Dermis blood vessel endothelial cell (primary cell): Measurements from ENCODE around the gene AREG. TPM values are rescaled to one million over a fixed set of nuclear protein-coding genes. Genes with fewer than 3 reads are reported as not detected.

Experiments used
- DNase-seq: peaks from one replicate; pipeline ENCODE4 v3.0.0; 2010
- total RNA-seq: library from RNA; depleted of rRNA; stranded (reverse); fragments of >200 nt; gene quantifications from 2 replicates; pipeline ENCODE4 v1.2.3, GENCODE V29; 2014

The AREG gene
- total RNA-seq, 1 donor from 2014 or later, result 0.34 TPM

DNA sequence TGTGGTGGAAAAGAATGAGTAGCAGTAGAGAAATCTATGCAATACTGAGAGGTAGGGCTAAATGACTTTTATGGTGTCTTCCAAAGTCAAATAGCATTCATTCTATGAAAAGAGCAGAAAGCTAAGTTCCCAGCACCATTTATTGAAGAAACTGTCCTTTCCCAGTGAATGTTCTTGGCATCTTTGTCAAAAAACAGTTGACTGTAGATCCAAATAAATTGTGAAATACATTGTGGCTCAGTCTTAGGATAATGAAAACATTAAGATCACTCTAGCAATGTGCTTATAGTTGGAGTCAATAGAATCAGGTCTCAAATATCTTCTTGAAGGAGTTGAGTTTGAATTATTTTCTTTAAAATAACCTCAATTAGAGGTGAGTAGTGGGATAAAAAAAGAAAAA is 19.4 kb downstream of the AREG start:
- DNase-seq, result no peak

DNA sequence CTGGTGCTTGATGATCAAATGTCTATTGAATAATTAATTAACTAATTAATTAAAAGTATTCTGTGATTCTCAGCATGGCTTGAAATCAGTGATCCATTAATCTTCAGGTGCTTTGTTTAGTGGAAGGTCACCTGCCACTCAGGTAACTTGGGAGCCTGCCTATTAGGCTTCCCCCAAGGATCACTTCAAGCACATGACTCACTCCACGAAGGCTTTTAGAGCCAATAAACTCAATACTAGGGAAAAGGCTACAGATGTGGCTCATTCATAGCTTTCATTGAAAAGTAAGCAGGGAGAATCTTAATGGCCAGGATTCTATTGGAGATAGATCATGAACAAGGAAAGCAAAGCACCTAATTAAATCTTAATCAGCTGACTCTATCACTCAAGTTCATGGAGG is 21.3 kb downstream of the AREG start:
- no peak for DNase-seq

DNA sequence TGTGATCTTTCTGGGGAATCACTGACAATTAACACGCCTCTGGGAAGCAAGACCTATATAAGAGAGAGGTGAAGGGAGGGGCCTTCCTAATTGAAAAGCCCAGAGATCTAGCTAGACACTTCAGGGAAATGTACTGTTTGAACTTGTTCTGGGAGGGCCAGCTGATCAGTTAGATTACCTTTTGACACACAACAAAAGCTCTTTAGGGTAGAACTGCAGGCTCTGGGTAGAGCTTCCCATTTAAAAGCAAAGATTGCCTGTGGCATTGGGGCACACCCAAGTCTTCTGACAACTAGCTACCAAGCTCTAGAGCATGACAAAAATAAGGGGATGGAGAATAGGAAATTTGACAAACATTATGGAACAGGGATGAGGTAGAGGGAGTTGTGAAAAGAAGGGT is 26.3 kb downstream of the AREG start:
- no peak for DNase-seq

DNA sequence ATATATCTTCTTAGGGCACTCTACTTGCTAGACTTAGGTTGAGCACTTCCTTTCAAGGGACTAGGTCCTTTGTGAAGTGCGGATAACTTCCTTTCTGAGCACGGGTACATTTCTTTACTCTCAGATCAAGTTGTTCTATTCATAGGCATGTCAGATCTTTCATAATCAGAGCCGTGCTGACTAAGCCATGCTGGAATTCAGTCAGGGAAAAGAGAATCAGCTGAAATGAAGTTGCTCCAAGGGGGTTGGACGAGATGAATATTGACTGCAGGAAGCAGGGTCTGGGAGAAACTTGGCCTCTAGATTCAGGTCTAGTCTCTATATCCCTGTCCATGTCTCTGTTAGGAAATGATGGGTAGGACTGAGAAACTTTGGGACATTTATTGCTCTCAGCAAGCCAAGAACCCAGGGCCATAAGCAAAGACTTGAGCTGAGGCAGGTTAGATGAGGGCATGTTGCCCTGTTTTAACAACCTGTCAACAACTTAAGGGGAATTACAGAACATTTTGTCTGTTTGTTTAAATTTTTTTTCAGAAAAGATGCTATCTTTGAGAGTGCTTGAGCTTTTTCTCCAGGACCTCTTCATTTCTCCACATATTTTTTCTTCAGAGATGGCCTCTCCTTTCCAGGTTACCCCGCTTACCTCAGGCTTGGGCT is 28.3 kb downstream of the AREG start:
- DNase-seq, result peak; percentile 94

DNA sequence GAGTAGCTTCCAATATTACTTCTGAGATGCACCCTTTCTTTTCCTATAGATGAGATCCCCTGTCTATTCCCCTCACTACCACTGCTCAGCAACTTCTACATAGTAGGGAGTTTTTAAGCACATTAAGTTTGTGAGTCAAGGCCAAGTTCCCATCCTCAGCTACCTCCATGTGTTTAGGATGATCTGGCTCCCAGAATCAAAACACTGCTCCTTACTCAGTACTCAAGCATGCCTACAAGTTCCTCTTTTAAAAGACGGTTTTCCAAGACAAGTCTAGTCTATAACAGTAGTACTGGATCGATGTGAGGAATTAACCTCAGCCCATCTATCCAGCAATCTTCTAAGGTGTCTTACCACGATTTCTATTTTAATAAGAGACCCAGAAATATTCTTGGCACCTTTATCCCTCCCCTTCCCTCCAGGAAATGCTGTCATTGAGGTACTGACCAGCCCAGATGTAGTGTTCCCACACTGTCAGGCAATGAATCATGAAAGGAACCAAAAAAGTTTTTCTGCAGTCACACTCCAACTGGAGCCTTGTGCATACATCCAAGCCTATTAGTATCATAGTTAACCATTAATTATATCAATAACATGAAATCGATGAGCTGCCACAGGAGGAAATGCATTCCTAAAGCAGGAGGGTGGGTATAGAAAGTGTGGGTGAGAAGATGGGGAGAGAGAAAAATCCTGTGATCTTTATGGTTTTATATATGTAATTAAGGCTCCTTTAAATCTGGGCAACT is 29.6 kb downstream of the AREG start:
- peak; percentile 82 for DNase-seq

DNA sequence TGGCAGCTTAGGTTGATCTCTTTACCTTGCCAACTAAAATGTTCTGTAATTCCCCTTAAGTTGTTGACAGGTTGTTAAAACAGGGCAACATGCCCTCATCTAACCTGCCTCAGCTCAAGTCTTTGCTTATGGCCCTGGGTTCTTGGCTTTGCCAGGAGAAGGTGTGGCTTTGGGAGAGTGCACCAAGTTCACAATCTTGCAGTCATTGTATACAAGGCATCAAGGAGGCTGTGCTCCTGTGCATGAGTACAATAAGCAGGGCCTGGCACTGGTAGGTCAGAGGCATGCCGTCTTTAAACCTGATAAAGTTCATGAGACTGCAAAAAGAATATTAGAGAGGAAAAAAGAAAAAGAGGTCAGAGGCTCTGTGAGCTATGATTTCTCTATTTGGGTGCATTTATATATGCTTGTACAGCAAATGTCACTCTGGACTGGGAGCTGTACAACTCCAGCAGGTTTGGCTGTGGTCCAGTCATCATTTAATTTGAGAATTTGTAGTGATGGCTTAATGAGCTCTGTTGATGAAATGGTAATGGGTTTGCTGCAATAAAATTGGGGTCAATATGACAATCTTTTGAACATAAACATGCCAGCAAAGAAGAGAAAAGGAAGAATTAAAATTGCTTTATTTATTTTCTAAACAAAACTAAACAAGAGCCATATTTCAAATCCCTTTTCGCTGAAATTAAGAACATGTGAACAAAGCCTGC is 30.3 kb downstream of the AREG start:
- DNase-seq, result no peak

DNA sequence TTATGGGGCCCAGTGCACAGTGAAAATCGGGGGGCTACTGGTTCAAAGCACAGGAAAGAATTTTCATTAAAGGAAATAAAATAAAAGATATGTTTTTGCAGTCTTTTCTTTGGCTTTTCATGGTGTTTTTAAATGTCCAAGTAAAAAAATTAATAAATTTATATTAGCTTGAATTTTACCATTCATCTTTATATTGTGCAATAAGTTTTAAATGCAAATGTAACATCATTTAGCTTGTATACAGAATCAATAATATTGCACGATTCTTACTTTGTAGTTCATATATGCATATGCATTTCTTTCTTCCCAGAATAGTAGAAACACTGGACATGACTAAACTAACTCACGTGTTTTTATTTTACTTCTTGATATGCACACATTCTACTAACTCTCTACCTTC is 31.0 kb downstream of the AREG start:
- no peak for DNase-seq

DNA sequence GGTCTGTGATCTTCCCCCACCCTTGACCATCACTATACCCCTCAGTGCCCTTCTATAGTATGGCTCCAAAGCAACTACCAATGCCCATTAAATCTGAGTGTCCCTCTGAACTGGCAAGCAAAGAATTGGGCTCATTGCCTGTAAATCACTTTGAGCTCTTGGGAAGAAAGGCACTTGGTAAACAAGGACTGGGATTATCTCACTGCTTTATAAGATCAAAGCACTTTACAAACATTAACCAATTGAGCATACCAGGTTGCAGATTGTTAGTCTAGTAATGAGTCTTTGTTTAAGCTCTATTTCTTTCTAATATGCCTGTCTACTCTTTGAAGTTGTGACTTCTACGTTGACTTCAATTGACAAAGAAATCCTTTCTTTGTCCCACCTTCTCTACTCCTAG is 34.1 kb downstream of the AREG start:
- DNase-seq, result no peak

DNA sequence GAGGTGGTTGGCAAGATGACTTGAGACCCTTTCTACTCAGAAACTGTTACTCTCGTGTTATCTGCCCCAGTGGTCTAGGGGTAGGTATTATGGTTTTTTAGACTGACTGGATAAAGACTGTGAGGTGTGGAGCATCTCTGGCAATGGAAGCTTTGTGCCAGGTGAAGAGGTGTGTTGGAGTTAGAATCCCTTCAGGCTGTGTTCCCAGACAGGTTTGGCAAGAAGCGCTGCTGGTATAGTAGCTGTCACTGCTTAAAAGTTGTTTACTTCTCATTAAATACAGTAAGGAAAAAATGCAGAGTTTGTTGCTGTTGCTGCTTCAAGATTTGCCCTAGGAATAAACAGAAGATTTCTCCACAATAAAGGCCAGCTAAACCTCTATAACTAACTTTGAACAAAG is 35.3 kb downstream of the AREG start:
- no peak for DNase-seq

DNA sequence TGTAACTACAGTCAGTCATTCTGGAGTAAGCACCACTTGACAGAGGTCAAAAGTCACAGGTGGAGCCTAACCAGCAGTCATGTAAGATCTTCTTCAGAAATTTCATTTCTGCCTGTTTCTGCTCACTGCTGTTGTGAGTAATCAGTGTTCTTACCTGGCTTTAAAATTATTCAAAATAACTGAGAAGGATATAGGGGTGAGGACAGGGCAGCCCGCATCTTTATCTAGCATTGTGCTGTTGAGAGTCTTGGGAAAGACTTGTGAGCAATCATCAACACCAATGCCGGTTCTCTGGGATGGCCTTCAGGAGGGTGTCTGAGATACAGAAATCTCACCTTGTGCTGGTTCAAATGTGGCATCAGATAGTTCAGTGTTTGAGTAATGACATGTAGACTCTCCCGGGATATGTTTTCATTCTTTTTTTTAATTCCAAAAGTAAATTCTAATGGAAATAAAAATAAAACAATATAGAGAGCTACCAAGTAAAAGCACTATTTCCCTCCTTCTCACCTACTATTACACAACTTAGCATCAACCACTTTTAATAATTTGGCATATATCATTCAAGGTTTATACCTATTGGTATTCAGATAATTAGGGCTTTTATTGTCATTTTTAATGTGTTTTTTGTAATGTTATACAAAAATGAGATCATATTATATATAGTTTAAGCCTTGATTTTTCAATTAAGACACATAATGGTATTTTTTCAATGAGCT is 37.1 kb downstream of the AREG start:
- DNase-seq, result no peak

DNA sequence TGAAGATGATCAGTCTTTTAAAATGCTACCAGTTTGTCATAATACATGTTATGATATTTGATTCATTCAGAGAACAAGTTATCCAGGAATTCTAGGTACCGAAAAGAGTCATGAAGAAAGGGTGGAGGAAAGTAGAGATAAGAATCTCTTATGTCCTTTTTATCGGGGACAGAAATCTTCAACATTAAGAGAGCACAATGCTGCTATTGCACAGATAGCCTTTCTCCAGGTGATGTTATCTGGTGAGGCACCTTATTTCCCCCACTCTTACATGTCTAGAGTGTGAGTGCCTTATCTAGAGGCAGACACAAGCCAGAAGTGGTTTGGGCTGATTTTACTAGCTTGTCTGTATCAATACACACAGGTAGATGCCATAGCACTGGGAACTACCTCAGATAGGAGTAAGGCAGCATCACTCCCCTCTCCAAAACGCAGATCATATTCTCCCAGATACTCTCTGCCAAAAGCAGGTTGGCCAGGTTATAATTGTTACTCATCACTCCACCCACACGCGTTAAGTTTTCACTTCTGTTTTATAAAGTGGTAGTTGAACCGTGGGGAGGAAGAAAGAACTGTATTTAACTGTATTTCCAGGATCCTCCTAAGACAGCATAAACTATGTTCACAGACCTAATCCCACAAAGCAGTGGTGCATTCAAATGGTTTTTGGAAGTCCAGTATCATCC is 38.4 kb downstream of the AREG start:
- DNase-seq, result no peak

DNA sequence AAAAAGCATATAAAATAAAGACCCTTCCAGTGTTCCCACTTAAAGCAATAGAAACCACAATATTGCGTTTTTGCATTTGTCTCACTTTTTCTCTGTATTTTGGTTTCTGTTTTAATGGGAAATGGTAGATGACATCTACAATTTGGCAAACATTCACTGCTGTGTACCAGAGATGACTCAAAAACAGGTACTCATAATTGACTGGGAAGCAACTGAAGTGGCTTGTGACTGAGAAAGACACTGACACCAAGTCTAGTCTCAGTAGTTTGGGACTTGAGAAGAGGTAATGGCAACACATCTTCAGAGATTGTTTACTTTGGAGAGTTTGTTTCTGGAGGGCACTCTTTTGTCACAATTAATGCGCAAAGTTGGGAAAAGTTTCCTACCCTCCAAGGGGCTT is 42.0 kb downstream of the AREG start:
- DNase-seq, result no peak

DNA sequence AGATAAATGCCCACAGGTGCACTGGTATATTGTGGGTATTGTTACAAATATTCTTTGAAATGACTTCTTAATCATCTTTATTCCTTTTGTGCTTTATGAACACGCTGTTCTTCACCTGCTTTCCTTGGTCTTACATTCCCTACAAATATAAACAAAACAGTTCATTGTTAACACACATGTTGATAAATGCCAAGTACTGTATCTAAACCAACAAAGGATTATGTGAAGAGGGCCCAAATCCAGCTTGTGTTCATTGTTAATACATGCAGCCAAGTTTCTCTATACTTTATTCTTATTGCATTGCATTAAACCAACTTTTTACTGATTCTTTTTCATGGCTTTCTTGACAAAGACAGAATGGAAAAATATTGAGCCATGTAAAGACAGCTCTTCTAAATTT is 42.8 kb downstream of the AREG start:
- no peak for DNase-seq

DNA sequence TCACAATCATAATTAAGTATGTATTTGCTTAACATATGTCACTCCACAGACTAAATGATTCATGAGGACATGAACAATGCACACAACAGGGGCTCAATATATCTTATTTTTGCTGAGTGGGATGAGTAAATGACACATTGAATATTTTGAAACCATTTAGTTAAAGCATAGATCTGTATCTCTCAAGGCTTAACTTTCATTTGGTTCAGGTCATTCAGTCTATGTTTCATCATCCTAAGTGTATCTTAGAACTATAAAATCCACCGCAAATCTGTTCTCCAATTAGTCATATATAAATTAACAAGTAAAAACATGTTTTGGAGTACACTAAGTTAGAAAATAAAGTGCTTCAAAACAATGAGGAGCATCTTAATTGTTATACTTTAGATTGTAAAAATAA is 45.8 kb downstream of the AREG start:
- DNase-seq, result no peak

DNA sequence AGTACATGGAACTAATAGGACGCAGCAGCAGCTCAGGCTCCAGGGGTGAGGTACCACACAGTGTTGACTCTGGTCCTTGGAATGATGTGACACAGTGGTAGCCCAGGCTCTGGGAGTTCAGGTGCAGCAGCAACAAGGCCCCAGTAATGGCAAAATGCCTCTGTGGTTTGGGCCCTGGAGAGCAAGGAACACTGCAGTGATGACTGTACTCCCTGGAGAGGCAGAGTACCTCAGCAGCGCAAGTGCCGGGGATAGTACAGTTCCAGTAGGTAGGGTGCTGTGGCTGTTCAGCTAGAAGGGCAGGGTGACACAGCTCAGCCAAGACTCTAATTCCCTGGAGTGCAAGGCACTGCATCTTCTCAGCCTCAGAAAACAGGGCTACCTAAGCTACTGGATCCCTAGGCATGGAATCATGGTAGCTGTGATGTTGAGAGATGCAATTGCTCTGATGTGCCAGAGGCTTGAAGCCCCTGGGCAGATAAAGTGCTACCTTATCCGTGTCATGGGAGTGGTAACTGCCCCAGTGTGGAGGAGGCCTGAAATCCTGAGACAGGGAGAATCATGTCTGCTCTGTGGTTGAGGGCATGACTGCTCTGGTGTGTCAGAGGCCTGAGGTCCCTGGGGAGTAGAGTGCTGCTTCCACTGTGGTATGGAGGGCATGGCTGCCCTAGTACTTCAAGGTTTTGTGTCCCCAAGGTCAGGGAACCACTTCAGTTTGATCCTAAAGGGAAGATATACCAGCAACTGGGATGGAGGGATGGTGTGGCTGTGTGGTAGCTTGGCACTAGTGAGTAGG is 55.2 kb downstream of the AREG start:
- DNase-seq, result no peak

DNA sequence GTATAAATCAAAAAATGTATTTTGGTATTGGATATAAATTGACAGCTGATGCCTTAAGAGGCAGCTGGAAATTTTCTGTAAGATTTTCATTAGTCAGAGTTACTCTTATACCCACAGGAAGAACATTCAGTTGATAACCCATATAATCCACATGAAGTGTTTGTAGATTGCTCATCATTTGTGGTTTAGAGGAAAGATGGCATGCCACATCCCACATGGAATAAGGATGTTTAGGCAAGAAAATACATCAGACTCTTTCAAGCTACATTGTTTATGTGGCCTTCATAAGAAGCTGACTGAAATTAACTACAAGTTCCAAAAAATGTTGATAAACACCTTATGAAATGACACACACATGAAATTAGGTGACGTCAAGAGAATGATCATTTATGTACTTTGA is 56.6 kb downstream of the AREG start:
- peak; percentile 9 for DNase-seq

DNA sequence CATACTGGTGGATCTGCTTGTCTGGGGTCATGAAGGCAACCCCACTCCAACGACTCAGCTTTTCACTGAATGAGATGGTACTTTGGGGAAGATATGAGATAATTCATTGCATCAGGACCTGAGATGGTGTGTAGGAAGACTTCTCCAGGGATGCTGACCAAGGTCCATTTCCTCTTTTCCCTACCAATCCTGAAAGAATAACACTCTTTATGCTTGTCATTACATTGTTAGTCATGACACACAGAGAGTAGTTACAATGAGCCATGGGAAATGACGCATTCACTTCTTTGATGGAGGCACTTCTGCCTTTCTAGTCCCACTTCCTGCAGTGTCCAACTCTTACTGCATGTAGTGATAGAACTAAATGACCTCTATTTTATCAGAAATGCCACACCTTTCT is 58.6 kb downstream of the AREG start:
- peak; percentile 91 for DNase-seq

DNA sequence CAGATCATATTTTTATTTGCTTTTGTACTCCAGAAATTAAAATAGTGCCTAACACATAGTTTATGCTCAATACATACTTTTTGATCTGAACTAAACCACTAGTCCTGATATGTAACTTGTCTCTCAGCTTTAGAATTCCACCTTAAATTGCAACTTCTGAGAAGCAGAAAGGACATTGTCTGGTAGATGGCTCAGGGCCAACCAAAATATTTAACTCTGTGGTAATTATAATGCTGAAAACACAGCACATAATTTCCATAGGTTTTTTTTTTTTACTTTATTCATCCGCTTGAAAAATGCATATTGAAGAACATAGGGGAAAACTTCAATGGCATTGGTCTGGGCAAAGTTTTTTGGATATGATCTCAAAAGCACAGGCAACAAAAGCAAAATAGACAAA is 59.3 kb downstream of the AREG start:
- peak; percentile 92 for DNase-seq
